Muscle of back (tissue), 13 donors: ENCODE results near the gene FNDC4. TPM values are rescaled to one million over a fixed set of nuclear protein-coding genes. Genes with fewer than 3 reads are reported as not detected.
A peak's percentile ranks its signal among the peaks of the same experiment; 100 is the strongest.
"Not testable (repeated sequence)": the region's sequence is repeated elsewhere in the genome, so short reads cannot be mapped to it uniquely, and the experiment has no call there.

Experiments
- DNase-seq, 3 donors: peaks; one replicate each; pipeline versions ENCODE4 v3.0.0 to v3.0.0-alpha.2; 2013
- long read RNA-seq, 9 donors: transcript quantifications; one replicate each; lab custom pipeline, GENCODE V29; 2026
- polyA plus RNA-seq, 10 donors: library from polyadenylated mRNA; unstranded; fragments of 120-200 nt; gene quantifications; one replicate each; pipeline ENCODE4 v1.2.1, GENCODE V29; 2013; ENCODE audit not compliant: insufficient read length in 10 of 10

The FNDC4 gene
- polyA plus RNA-seq, result 10 to 100 TPM in 2 of 10 donors, 1 to 10 TPM in 8; 6.3 to 13.6 (median 8.1) TPM
- long read RNA-seq, donor 1, transcript FNDC4-201 (7 exons, 1,657 nt), result major isoform, 7 of 7 reads
- long read RNA-seq, donor 1, partial matches to known transcripts, result 0 of 7 reads
- long read RNA-seq, donor 1, other reads (novel, unspliced or antisense), result 0 of 7 reads
- long read RNA-seq, donor 2, result 0 reads
- long read RNA-seq, donor 3, result 0 reads
- long read RNA-seq, donor 4, partial matches to known transcripts, result 0 of 1 reads
- long read RNA-seq, donor 4, other reads (novel, unspliced or antisense), result 0 of 1 reads
- long read RNA-seq, donor 5, partial matches to known transcripts, result 0 of 3 reads
- long read RNA-seq, donor 5, other reads (novel, unspliced or antisense), result 0 of 3 reads
- long read RNA-seq, donor 6, transcript FNDC4-201 (7 exons, 1,657 nt), result major isoform, 5 of 5 reads
- long read RNA-seq, donor 6, partial matches to known transcripts, result 0 of 5 reads
- long read RNA-seq, donor 6, other reads (novel, unspliced or antisense), result 0 of 5 reads
- long read RNA-seq, donor 7, partial matches to known transcripts, result 0 of 3 reads
- long read RNA-seq, donor 7, other reads (novel, unspliced or antisense), result 0 of 3 reads
- long read RNA-seq, donor 8, partial matches to known transcripts, result 0 of 2 reads
- long read RNA-seq, donor 8, other reads (novel, unspliced or antisense), result 0 of 2 reads
- long read RNA-seq, donor 9, result 0 reads

- peak in 2 of 3 donors; percentile 35 to 63 for DNase-seq
Observed at GRCh38 chr2:27494944-27495554, at the start of gene FNDC4. FNDC4 (minus strand) TSS chr2:27495200; CDS start chr2:27494679, 521 bp downstream.

- DNase-seq, result no peak
Observed at GRCh38 chr2:27544143-27544821, 49.3 kb upstream of the FNDC4 start.

GRCh38 chr2:27539649-27540048, 44.6 kb upstream of the FNDC4 start:
- DNase-seq, result not testable (repeated sequence)

- not testable (repeated sequence) for DNase-seq
Observed at GRCh38 chr2:27538839-27539450, 43.9 kb upstream of the FNDC4 start.

GRCh38 chr2:27537287-27537686, 42.3 kb upstream of the FNDC4 start:
- DNase-seq, result no peak

GRCh38 chr2:27531983-27532382, 37.0 kb upstream of the FNDC4 start:
- DNase-seq, result no peak

- no peak for DNase-seq
Observed at GRCh38 chr2:27527182-27527581, 32.2 kb upstream of the FNDC4 start.

GRCh38 chr2:27522400-27522945, 27.5 kb upstream of the FNDC4 start:
- no peak for DNase-seq

GRCh38 chr2:27520316-27520715, 25.3 kb upstream of the FNDC4 start:
- no peak for DNase-seq

- DNase-seq, result no peak
Observed at GRCh38 chr2:27518782-27519113, 23.7 kb upstream of the FNDC4 start.

- no peak for DNase-seq
Observed at GRCh38 chr2:27518113-27518781, 23.2 kb upstream of the FNDC4 start.

- no peak for DNase-seq
Observed at GRCh38 chr2:27509326-27509725, 14.3 kb upstream of the FNDC4 start.

GRCh38 chr2:27507293-27507692, 12.3 kb upstream of the FNDC4 start:
- DNase-seq, result no peak

GRCh38 chr2:27506587-27506986, 11.6 kb upstream of the FNDC4 start:
- DNase-seq, result no peak

- no peak for DNase-seq
Observed at GRCh38 chr2:27502142-27502541, 7.1 kb upstream of the FNDC4 start.

- DNase-seq, result no peak
Observed at GRCh38 chr2:27501042-27501441, 6.0 kb upstream of the FNDC4 start.

GRCh38 chr2:27498975-27499374, 4.0 kb upstream of the FNDC4 start:
- no peak for DNase-seq

GRCh38 chr2:27497288-27497627, 2.3 kb upstream of the FNDC4 start:
- DNase-seq, result no peak

GRCh38 chr2:27496357-27497287, 1.6 kb upstream of the FNDC4 start, which contains the start of gene GCKR:
GCKR (plus strand) TSS chr2:27496839; CDS start chr2:27496905, 66 bp downstream.
- no peak for DNase-seq
